WTC11 (cell line): ENCODE results near the gene CHST14. TPM values are rescaled to one million over a fixed set of nuclear protein-coding genes. Genes with fewer than 3 reads are reported as not detected.

Source experiments
- ATAC-seq: fragments of 200-7000 bp; cut with Tn5 transposase; 2 replicates; pipeline ENCODE4 v1.10.0; 2021; ENCODE audit warnings: mild to moderate bottlenecking, moderate library complexity
- CTCF ChIA-PET: fragments of 300-600 bp; sonication (Branson Sonifier 250); formaldehyde crosslinking; loops from one replicate; lab custom pipeline; 2021; ENCODE audit warnings: antibody characterized with exemption; lab: Charles Lee
- POLR2A ChIA-PET: fragments of 350-600 bp; sonication (Branson Sonifier 250); formaldehyde crosslinking; loops from one replicate; lab custom pipeline; 2021; ENCODE audit warnings: antibody characterized with exemption; lab: Charles Lee
- DNase-seq: peaks from one replicate; pipeline ENCODE4 v3.0.0; 2021; ENCODE audit warnings: low spot score
- H3K27ac Mint-ChIP-seq: 2 replicates; pipeline ENCODE4 v1.8.0; 2021; ENCODE audit warnings: mixed read lengths
- H3K27me3 Mint-ChIP-seq: 2 replicates; pipeline ENCODE4 v1.8.0; 2021; ENCODE audit warnings: low read depth, mild to moderate bottlenecking, moderate library complexity, mixed read lengths
- H3K36me3 Mint-ChIP-seq: 2 replicates; pipeline ENCODE4 v1.8.0; 2021; ENCODE audit warnings: mixed read lengths
- H3K4me1 Mint-ChIP-seq: 2 replicates; pipeline ENCODE4 v1.8.0; 2022; ENCODE audit warnings: mixed read lengths
- H3K4me3 Mint-ChIP-seq: 2 replicates; pipeline ENCODE4 v1.8.0; 2021; ENCODE audit warnings: mild to moderate bottlenecking, moderate library complexity, mixed read lengths
- H3K9me3 Mint-ChIP-seq: 2 replicates; pipeline ENCODE4 v1.8.0; 2021; ENCODE audit warnings: mixed read lengths
- AFF4 ChIP-seq: sonication (generic); formaldehyde crosslinking; IDR thresholded peaks from 2 replicates; pipeline ENCODE4 v1.8.1; 2023; ENCODE audit warnings: mild to moderate bottlenecking, missing genetic modification reagents, borderline replicate concordance
- ATF1 ChIP-seq: sonication (generic); formaldehyde crosslinking; IDR thresholded peaks from 2 replicates; pipeline ENCODE4 v1.8.1; 2023; ENCODE audit warnings: mild to moderate bottlenecking, moderate library complexity, missing genetic modification reagents
- ATF3 ChIP-seq: sonication (generic); formaldehyde crosslinking; conservative IDR thresholded peaks from 2 replicates; pipeline ENCODE4 v1.8.1; 2022; ENCODE audit warnings: mild to moderate bottlenecking, missing genetic modification reagents
- ELF4 ChIP-seq: sonication (generic); formaldehyde crosslinking; IDR thresholded peaks from 2 replicates; pipeline ENCODE4 v1.8.1; 2022; ENCODE audit warnings: low read depth, mild to moderate bottlenecking, moderate library complexity, missing genetic modification reagents
- GABPB1 ChIP-seq: sonication (generic); formaldehyde crosslinking; IDR thresholded peaks from 2 replicates; pipeline ENCODE4 v1.8.1; 2023; ENCODE audit warnings: mild to moderate bottlenecking, missing genetic modification reagents
- GTF2I ChIP-seq: fragments of 250-450 bp; sonication (Bioruptor Pico); conservative IDR thresholded peaks from 2 replicates; pipeline ENCODE4 v1.4.0; 2021; ENCODE audit warnings: mild to moderate bottlenecking
- IRF1 ChIP-seq: sonication (generic); formaldehyde crosslinking; IDR thresholded peaks from 2 replicates; pipeline ENCODE4 v1.8.0; 2023; ENCODE audit warnings: missing genetic modification reagents
- JUN ChIP-seq: sonication (generic); formaldehyde crosslinking; IDR thresholded peaks from 2 replicates; pipeline ENCODE4 v1.8.0; 2023; ENCODE audit warnings: mild to moderate bottlenecking, missing genetic modification reagents
- PREB ChIP-seq: sonication (generic); formaldehyde crosslinking; IDR thresholded peaks from 2 replicates; pipeline ENCODE4 v1.8.1; 2022; ENCODE audit warnings: mild to moderate bottlenecking, missing genetic modification reagents, moderate library complexity, borderline replicate concordance
- SMAD4 ChIP-seq: sonication (generic); formaldehyde crosslinking; IDR thresholded peaks from 2 replicates; pipeline ENCODE4 v1.8.0; 2022; ENCODE audit warnings: mild to moderate bottlenecking, missing genetic modification reagents
- SOX15 ChIP-seq: fragments of 250-450 bp; sonication (Bioruptor Pico); IDR thresholded peaks from 2 replicates; pipeline ENCODE4 v1.9.0; 2021; ENCODE audit warnings: mild to moderate bottlenecking
- ZNF138 ChIP-seq: sonication (generic); formaldehyde crosslinking; conservative IDR thresholded peaks from 2 replicates; pipeline ENCODE4 v1.8.1; 2022; ENCODE audit warnings: mild to moderate bottlenecking, moderate library complexity, missing genetic modification reagents
- ZNF232 ChIP-seq: sonication (generic); formaldehyde crosslinking; IDR thresholded peaks from 2 replicates; pipeline ENCODE4 v1.8.0; 2022; ENCODE audit warnings: mild to moderate bottlenecking, missing genetic modification reagents
- ZNF263 ChIP-seq: sonication (generic); formaldehyde crosslinking; IDR thresholded peaks from 2 replicates; pipeline ENCODE4 v1.8.1; 2022; ENCODE audit warnings: low read depth, mild to moderate bottlenecking, moderate library complexity, missing genetic modification reagents
- ZNF281 ChIP-seq: sonication (generic); formaldehyde crosslinking; IDR thresholded peaks from 2 replicates; pipeline ENCODE4 v1.8.0; 2023; ENCODE audit warnings: mild to moderate bottlenecking, missing genetic modification reagents
- ZSCAN18 ChIP-seq: fragments of 250-450 bp; sonication (Bioruptor Pico); IDR thresholded peaks from 2 replicates; pipeline ENCODE4 v2.1.2; 2022; ENCODE audit warnings: mild to moderate bottlenecking, moderate library complexity
- total RNA-seq: library from RNA; stranded (reverse); gene quantifications from 3 replicates; pipeline ENCODE4 v1.2.3, GENCODE V29; 2021
- TF ChIP-seq, protein P1 (sequence below): sonication (generic); formaldehyde crosslinking; IDR thresholded peaks from 2 replicates; pipeline ENCODE4 v1.8.1; 2022; ENCODE audit warnings: low read depth, mild to moderate bottlenecking, moderate library complexity, missing genetic modification reagents, borderline replicate concordance
- TF ChIP-seq, protein P2 (sequence below): sonication (generic); formaldehyde crosslinking; IDR thresholded peaks from 2 replicates; pipeline ENCODE4 v1.8.1; 2022; ENCODE audit warnings: mild to moderate bottlenecking, moderate library complexity, missing genetic modification reagents

The CHST14 gene
- total RNA-seq, 1 experiment from 2014 or later, result 21.3 TPM

DNA sequence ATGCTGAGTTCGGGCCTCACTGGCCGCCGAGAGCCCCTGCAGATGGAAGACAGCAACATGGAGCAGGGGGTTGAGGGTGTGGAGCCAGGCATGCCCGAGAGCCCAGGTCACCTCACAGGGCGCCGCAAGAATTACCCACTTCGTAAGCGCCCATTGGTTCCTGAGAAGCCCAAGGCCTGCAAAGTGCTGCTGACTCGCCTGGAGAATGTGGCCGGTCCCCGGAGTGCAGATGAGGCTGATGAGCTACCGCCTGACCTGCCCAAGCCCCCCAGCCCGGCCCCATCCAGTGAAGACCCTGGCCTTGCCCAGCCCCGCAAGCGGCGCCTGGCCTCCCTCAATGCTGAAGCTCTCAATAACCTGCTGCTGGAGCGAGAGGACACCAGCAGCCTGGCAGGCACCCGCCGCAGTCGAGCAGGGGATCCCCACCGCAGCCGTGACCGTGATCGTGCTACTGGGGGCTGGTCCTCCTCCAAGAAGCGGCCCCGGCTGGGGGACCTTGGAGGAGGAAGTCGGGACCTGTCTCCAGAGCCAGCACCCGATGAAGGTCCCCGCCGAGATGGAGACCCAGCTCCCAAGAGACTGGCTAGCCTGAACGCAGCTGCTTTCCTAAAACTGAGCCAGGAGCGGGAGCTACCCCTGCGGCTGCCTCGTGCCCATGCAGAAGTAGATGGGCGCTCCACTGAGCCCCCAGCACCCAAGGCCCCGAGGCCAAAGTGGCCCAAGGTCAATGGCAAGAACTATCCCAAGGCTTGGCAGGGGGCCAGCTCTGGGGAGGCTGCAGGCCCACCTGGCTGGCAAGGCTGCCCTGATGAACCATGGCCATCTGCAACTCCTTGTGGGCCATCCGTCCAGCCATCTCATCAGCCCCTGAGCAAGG is 12.1 kb upstream of the CHST14 start (continued):
- TF ChIP-seq GTF2I, result no peak
- no peak for TF ChIP-seq GABPB1 (CRISPR knock-in tag)
- no peak for TF ChIP-seq SOX15
- TF ChIP-seq PREB (CRISPR knock-in tag), result no peak
- TF ChIP-seq ZSCAN18 (CRISPR knock-in tag), result no peak
- TF ChIP-seq AFF4 (CRISPR knock-in tag), result no peak
- TF ChIP-seq ZNF232, result no peak
- TF ChIP-seq, protein P1, sequence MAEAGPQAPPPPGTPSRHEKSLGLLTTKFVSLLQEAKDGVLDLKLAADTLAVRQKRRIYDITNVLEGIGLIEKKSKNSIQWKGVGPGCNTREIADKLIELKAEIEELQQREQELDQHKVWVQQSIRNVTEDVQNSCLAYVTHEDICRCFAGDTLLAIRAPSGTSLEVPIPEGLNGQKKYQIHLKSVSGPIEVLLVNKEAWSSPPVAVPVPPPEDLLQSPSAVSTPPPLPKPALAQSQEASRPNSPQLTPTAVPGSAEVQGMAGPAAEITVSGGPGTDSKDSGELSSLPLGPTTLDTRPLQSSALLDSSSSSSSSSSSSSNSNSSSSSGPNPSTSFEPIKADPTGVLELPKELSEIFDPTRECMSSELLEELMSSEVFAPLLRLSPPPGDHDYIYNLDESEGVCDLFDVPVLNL (CRISPR knock-in tag), result no peak
- no peak for TF ChIP-seq JUN

GRCh38 chr15:40459391-40460015 is 11.3 kb upstream of the CHST14 start:
- H3K27ac Mint-ChIP-seq, result no peak overlapping the region
- DNase-seq (no peak), ATAC-seq (no peak)
- peaks cover 21% of the 10 kb centered on the region for H3K36me3 Mint-ChIP-seq
- peaks cover 21% of the 10 kb centered on the region for H3K4me1 Mint-ChIP-seq
- no peaks in the 10 kb centered on the region for H3K9me3 Mint-ChIP-seq
- CTCF ChIA-PET, result interaction anchor here (1.1 kb wide), 1 partner anchor 10 kb away, joined by 3 read pairs; no protein-coding TSS in a partner anchor
- H3K27me3 Mint-ChIP-seq, result no peaks in the 10 kb centered on the region
- POLR2A ChIA-PET, result no interaction called here
- no peak overlapping the region for H3K4me3 Mint-ChIP-seq
- no peak for TF ChIP-seq ZNF281 (CRISPR knock-in tag)
- TF ChIP-seq ATF1 (CRISPR knock-in tag), result no peak
- TF ChIP-seq ATF3, result no peak
- no peak for TF ChIP-seq IRF1 (CRISPR knock-in tag)
- TF ChIP-seq SOX15, result no peak
- TF ChIP-seq, protein P2, sequence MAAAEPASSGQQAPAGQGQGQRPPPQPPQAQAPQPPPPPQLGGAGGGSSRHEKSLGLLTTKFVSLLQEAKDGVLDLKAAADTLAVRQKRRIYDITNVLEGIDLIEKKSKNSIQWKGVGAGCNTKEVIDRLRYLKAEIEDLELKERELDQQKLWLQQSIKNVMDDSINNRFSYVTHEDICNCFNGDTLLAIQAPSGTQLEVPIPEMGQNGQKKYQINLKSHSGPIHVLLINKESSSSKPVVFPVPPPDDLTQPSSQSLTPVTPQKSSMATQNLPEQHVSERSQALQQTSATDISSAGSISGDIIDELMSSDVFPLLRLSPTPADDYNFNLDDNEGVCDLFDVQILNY, result no peak
- TF ChIP-seq, protein P1 (CRISPR knock-in tag), result no peak
- no peak for TF ChIP-seq SMAD4
- no peak for TF ChIP-seq ELF4 (CRISPR knock-in tag)
- no peak for TF ChIP-seq ZNF138 (CRISPR knock-in tag)
- no peak for TF ChIP-seq ZNF263 (CRISPR knock-in tag)
